ENCODE data around the gene TOLLIP. TPM values are rescaled to one million over a fixed set of nuclear protein-coding genes. Genes with fewer than 3 reads are reported as not detected.

The TOLLIP gene
- total and polyA plus RNA-seq, 2 of the 4 experiments (the other 2 are of a cell fraction) = 19.7 to 42.9 TPM

DNA sequence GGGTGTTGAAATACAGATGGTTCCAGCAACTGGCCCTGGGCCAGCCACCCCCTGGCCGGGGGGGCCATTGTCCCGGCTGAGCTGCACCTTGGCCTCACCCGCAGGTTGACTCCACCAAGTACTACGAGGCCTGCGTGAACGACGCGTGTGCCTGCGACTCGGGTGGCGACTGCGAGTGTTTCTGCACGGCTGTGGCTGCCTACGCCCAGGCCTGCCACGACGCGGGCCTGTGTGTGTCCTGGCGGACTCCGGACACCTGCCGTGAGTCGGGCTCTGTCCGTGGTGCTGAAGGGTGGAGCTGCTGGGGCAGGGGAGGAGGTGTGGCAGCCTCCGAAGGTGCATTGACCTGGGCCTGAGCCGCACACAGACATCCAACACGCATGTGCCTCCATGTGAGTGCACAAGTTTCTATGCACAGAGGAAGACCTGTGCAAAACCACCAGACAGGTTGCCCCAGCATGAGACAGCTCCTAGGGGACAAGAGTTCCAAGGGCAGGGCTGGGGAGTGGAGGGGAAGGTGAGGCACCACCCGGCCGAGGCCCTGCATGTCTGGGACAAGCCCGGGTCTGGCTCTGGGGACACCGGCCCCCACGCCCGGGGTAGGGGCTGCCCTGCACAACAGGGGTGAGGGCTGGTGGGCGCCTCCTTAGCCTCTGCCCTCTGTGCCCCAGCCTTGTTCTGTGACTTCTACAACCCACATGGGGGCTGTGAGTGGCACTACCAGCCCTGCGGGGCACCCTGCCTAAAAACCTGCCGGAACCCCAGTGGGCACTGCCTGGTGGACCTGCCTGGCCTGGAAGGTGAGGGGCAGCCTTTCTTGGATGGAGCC, 70.5 kb downstream of the TOLLIP start (continued):
- no peak for TF ChIP-seq SMC3 (IDR thresholded peaks at IDR 0.05; ENCODE audit: low read depth, low read length)

DNA sequence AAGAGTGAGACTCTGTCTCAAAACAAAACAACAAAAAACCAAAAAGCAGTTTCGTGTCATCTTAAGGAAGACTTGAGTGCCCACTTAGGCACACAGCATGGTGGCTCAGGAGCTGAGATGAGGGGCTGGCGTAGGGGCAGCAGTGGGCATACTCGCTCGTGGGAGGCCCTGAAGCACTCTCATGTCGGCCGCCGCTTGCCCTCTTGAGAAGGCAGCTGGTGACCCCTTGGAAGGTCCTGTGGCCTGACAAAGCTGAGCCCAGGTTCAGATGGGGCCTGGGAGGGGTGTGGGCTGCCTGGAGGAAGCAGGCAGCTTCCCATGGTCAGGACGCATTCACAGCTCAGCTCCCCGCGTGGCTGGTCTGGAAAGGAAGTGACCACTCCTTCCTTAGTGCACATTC, 71.6 kb downstream of the TOLLIP start:
- ChIA-PET POLR2A (ENCODE audit: unreplicated experiment) (no interaction called here), CTCF (no interaction called here)
- Histone ChIP-seq H3K18ac (ENCODE audit: low read depth, low read length) (no peak overlapping the region), H2BK15ac (ENCODE audit: low read depth, low read length) (no peak overlapping the region), H2AK9ac (replicated peaks; ENCODE audit: low read depth, low read length, poor library complexity) (no peak overlapping the region), H2AK5ac (ENCODE audit: low read depth, low read length) (no peak overlapping the region), H4K5ac (ENCODE audit: low read depth, low read length) (no peak overlapping the region), H3K27ac (ENCODE audit: insufficient read depth, low read length) (no peak overlapping the region), H2BK20ac (ENCODE audit: low read depth, low read length) (no peak overlapping the region), H3K4me2 (ENCODE audit: low read depth, low read length) (no peak overlapping the region), H3K4ac (ENCODE audit: low read depth, low read length) (no peak overlapping the region), H2AFZ (replicated peaks; ENCODE audit: low read length, poor library complexity) (no peak overlapping the region), H2BK120ac (ENCODE audit: low read depth, low read length) (no peak overlapping the region), H3K4me1 (ENCODE audit: control insufficient read depth, insufficient read depth, low read length) (no peaks in the 10 kb centered on the region), H4K8ac (ENCODE audit: low read depth in 2 of 2, low read length in 2 of 2) (no peak overlapping the region), H3K56ac (ENCODE audit: extremely low read depth, insufficient read depth, low read length) (no peak overlapping the region), H3K27me3 (ENCODE audit: control insufficient read depth, insufficient read depth, low read length) (no peaks in the 10 kb centered on the region; the same call in 1 of the 2 replicates), H2BK5ac (ENCODE audit: low read depth, low read length, poor library complexity, severe bottlenecking) (no peak overlapping the region), H3K36me3 (ENCODE audit: control insufficient read depth, insufficient read depth, low read length) (no peaks in the 10 kb centered on the region), H3K9me1 (ENCODE audit: insufficient read depth, low read length) (no peaks in the 10 kb centered on the region), H3K23ac (ENCODE audit: low read depth, low read length) (no peak overlapping the region), H4K91ac (ENCODE audit: insufficient read depth, low read depth, low read length) (no peak overlapping the region), H3K14ac (replicated peaks; ENCODE audit: low read depth, low read length) (no peak overlapping the region), H3K79me1 (ENCODE audit: low read depth in 1 of 2, low read length in 2 of 2) (no peaks in the 10 kb centered on the region), H3K9ac (ENCODE audit: low read depth, low read length) (no peak overlapping the region), H3K4me3 (ENCODE audit: insufficient read depth, low read depth, low read length) (no peak overlapping the region), H3K9me3 (ENCODE audit: control insufficient read depth, insufficient read depth, low read length) (peaks cover 15% of the 10 kb centered on the region; the same call in 1 of the 2 replicates), H4K20me1 (ENCODE audit: insufficient read depth, low read length) (no peaks in the 10 kb centered on the region)
- in situ Hi-C loops (cut with MboI; ENCODE audit: low sequenced_read_pairs) = no loop called here
- WGBS, 2 experiments (ENCODE audit: extremely low coverage in 2 of 2, insufficient read length in 1 of 2) = 70% methylated on average over 2 of the region's 10 CpGs; no CpG with 5 or more reads in 1 of the 2 experiments
- ATAC-seq (ENCODE audit: low read depth) (no peak), DNase-seq (no peak)
- intact Hi-C loops (cut with micrococcal nuclease) = no loop called here
- no TSS peak for BruUV-seq (replicated peaks)
- dilution Hi-C loops (cut with HindIII; ENCODE audit: low sequenced_read_pairs, unreplicated experiment) = no loop called here
- TF ChIP-seq, protein P1, sequence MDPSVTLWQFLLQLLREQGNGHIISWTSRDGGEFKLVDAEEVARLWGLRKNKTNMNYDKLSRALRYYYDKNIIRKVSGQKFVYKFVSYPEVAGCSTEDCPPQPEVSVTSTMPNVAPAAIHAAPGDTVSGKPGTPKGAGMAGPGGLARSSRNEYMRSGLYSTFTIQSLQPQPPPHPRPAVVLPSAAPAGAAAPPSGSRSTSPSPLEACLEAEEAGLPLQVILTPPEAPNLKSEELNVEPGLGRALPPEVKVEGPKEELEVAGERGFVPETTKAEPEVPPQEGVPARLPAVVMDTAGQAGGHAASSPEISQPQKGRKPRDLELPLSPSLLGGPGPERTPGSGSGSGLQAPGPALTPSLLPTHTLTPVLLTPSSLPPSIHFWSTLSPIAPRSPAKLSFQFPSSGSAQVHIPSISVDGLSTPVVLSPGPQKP (IDR thresholded peaks at IDR 0.05; ENCODE audit: borderline replicate concordance, low read depth, low read length) = no peak
- TF ChIP-seq BHLHE40 (IDR thresholded peaks at IDR 0.05; ENCODE audit: low read depth, low read length) = no peak
- no peak for TF ChIP-seq MXI1 (IDR thresholded peaks at IDR 0.05; ENCODE audit: borderline replicate concordance, low read depth, low read length)
- TF ChIP-seq, protein P2, sequence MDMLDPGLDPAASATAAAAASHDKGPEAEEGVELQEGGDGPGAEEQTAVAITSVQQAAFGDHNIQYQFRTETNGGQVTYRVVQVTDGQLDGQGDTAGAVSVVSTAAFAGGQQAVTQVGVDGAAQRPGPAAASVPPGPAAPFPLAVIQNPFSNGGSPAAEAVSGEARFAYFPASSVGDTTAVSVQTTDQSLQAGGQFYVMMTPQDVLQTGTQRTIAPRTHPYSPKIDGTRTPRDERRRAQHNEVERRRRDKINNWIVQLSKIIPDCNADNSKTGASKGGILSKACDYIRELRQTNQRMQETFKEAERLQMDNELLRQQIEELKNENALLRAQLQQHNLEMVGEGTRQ (IDR thresholded peaks at IDR 0.05; ENCODE audit: low read depth, low read length) = no peak
- TF ChIP-seq RAD21 (IDR thresholded peaks at IDR 0.05; ENCODE audit: low read length) = no peak
- TF ChIP-seq CEBPB (IDR thresholded peaks at IDR 0.05; ENCODE audit: low read depth, low read length) = no peak
- TF ChIP-seq RFX5 (IDR thresholded peaks at IDR 0.05; ENCODE audit: low read depth, low read length) = no peak
- no peak for TF ChIP-seq RCOR1 (IDR thresholded peaks at IDR 0.05; ENCODE audit: insufficient replicate concordance, low read length)
- no peak for TF ChIP-seq POLR2A (IDR thresholded peaks at IDR 0.05; ENCODE audit: low read depth, low read length)
- TF ChIP-seq MAZ (IDR thresholded peaks at IDR 0.05; ENCODE audit: borderline replicate concordance, low read depth, low read length) = no peak
- no peak for TF ChIP-seq MAFK (IDR thresholded peaks at IDR 0.05; ENCODE audit: low read depth, low read length)
- TF ChIP-seq CHD1 (IDR thresholded peaks at IDR 0.05; ENCODE audit: low read depth, low read length) = no peak
- no peak for TF ChIP-seq SMC3 (IDR thresholded peaks at IDR 0.05; ENCODE audit: low read depth, low read length)

Measured in IMR-90 (cell line).